ENCODE results near the gene RBP5. TPM values are rescaled to one million over a fixed set of nuclear protein-coding genes. Genes with fewer than 3 reads are reported as not detected.

Gene RBP5, protein sequence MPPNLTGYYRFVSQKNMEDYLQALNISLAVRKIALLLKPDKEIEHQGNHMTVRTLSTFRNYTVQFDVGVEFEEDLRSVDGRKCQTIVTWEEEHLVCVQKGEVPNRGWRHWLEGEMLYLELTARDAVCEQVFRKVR
- total RNA-seq (100 to 1,000 TPM in 5 of 7 donors, 10 to 100 TPM in 2; 55.5 to 158 (median 106) TPM), polyA plus RNA-seq (100 to 1,000 TPM in 1 of 3 donors, 10 to 100 TPM in 2; 93.2 to 170 (median 97.7) TPM)
- long read RNA-seq, donor 1, transcript RBP5-201 (4 exons, 1,012 nt): major isoform, 7 of 8 reads
- long read RNA-seq, donor 1, partial matches to known transcripts: 0 of 8 reads
- long read RNA-seq, donor 1, other reads (novel, unspliced or antisense): 0 of 8 reads
- long read RNA-seq, donor 2, transcript RBP5-201 (4 exons, 1,012 nt): major isoform, 9 of 11 reads
- long read RNA-seq, donor 2, partial matches to known transcripts: 0 of 11 reads
- long read RNA-seq, donor 2, other reads (novel, unspliced or antisense): 0 of 11 reads

DNA sequence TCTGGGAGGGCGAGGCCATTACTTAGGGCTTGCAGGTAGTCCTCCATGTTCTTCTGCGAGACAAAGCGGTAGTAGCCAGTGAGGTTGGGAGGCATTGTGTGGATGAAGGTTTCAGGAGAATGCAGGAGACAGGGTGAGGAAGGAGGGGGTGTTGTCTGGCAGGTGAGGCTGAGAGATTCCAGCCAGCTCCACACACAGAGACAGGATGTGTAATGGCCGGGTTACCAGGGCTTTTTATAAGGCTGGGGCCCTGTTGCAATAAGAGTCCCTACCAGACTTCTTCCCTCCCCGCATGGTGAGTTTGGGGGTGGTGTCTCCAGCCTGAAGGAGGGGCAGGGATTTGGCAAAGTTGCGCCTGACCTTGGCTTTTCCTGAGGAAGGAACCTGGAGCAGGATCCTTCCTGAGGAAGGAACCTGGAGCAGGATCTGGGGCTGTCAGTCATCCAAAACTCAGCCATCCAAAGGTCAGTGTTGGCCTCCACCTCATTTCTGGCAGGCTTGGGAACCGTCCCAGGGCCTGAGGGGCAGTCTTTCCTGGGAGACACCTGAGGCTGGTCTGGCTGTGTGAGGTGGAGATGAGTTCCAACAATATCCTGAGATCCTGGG, at the start of gene RBP5:
Gene RBP5, minus strand, starts transcription at position 209 of the 606 bp plus-strand sequence. Its CDS starts 114 bp downstream, at position 95.
- Histone ChIP-seq H3K27me3 (replicated peaks in 1 of 7) (peaks cover 0 to 27% (median 0%) of the 10 kb centered on the region in 7 donors), H3K36me3 (peaks cover 0 to 12% (median 7%) of the 10 kb centered on the region in 6 donors), H3K4me1 (peaks cover 0 to 77% (median 40%) of the 10 kb centered on the region in 6 donors), H3K9me3 (no peaks in the 10 kb centered on the region), H3K4me3 (peak within 1 kb of the TSS; percentile 56 to 80 (median 62)), H3K27ac (peak within 1 kb of the TSS; percentile 74 to 89 (median 84))
- TF ChIP-seq POLR2AphosphoS5 (IDR thresholded peaks at IDR 0.05): peak in 2 of 3 donors; percentile 61 to 74
- TF ChIP-seq, protein P1, sequence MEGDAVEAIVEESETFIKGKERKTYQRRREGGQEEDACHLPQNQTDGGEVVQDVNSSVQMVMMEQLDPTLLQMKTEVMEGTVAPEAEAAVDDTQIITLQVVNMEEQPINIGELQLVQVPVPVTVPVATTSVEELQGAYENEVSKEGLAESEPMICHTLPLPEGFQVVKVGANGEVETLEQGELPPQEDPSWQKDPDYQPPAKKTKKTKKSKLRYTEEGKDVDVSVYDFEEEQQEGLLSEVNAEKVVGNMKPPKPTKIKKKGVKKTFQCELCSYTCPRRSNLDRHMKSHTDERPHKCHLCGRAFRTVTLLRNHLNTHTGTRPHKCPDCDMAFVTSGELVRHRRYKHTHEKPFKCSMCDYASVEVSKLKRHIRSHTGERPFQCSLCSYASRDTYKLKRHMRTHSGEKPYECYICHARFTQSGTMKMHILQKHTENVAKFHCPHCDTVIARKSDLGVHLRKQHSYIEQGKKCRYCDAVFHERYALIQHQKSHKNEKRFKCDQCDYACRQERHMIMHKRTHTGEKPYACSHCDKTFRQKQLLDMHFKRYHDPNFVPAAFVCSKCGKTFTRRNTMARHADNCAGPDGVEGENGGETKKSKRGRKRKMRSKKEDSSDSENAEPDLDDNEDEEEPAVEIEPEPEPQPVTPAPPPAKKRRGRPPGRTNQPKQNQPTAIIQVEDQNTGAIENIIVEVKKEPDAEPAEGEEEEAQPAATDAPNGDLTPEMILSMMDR (IDR thresholded peaks at IDR 0.05 in 8 of 11, conservative IDR thresholded peaks at IDR 0.05 in 3 of 11): no peak
- WGBS, 5 donors: 47 to 74% (median 59%) methylated on average over 7 of the region's 7 CpGs
- peak; percentile 77 for DNase-seq
- intact Hi-C loops (cut with DNase I; ENCODE audit: low total_unique reads): no loop called here

DNA sequence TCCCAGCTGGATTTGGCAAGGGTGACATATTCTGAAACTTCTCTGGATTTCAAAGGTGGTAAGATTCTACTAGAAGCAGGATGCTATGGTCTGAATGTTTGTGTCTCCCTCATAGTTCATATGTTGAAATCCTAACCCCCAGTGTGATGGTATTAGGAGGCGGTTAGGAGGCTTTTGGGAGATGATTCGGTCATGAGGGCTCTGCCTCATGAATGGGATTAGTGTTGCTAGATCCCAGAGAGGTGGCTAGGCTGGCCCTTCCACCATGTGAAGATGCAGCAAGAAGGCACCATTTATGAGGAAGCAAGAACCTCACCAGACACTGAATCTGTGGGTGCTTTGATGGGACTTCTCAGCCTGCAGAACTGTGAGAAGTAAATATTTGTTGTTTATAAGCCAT, 49.8 kb upstream of the RBP5 start:
- WGBS, 5 donors: 91 to 100% (median 93%) methylated on average over 2 of the region's 2 CpGs
- intact Hi-C loops (cut with DNase I; ENCODE audit: low total_unique reads): no loop called here
- TF ChIP-seq, protein P1 (IDR thresholded peaks at IDR 0.05 in 8 of 11, conservative IDR thresholded peaks at IDR 0.05 in 3 of 11): no peak
- TF ChIP-seq POLR2A (IDR thresholded peaks at IDR 0.05) (no peak), POLR2AphosphoS5 (IDR thresholded peaks at IDR 0.05) (no peak)

DNA sequence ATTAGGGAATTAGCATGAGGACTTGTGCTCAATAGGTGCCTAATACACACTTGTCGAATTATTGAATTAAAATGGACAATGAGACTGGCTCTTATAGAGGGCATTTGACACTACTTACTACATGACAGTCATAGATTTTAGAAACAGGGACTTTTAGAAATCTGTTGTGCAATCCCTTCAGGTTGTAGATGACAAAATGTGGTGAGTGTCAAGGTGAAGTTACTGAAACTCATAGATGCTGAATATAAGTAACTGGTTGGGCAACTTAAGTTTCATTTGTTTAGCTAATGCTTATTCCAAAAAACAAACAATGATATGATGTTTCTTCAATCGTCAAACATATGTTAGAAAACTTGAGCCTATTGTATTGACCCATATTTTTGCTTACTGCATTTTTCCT, 47.9 kb upstream of the RBP5 start:
- Histone ChIP-seq H3K4me1 (no peaks in the 10 kb centered on the region), H3K9me3 (peaks cover 0 to 19% (median 12%) of the 10 kb centered on the region in 8 donors), H3K27me3 (replicated peaks in 1 of 7) (peaks cover 0 to 25% (median 0%) of the 10 kb centered on the region in 7 donors), H3K27ac (no peak overlapping the region), H3K4me3 (no peak overlapping the region), H3K36me3 (no peaks in the 10 kb centered on the region)
- no peak for TF ChIP-seq POLR2A (IDR thresholded peaks at IDR 0.05)
- TF ChIP-seq, protein P1 (IDR thresholded peaks at IDR 0.05 in 8 of 11, conservative IDR thresholded peaks at IDR 0.05 in 3 of 11): no peak
- TF ChIP-seq POLR2AphosphoS5 (IDR thresholded peaks at IDR 0.05): no peak
- intact Hi-C loops (cut with DNase I; ENCODE audit: low total_unique reads): no loop called here
- WGBS, 5 donors: 68 to 88% (median 72%) methylated on average over 2 of the region's 2 CpGs
- DNase-seq: no peak

More for the DNA sequence above, 49.8 kb upstream of the RBP5 start:
- Histone ChIP-seq H3K4me3 (no peak overlapping the region), H3K4me1 (no peaks in the 10 kb centered on the region), H3K9me3 (peaks cover 0 to 6% (median 0%) of the 10 kb centered on the region in 8 donors), H3K27me3 (replicated peaks in 1 of 7) (peaks cover 0 to 25% (median 0%) of the 10 kb centered on the region in 7 donors), H3K36me3 (no peaks in the 10 kb centered on the region), H3K27ac (no peak overlapping the region)
- no peak for DNase-seq

DNA sequence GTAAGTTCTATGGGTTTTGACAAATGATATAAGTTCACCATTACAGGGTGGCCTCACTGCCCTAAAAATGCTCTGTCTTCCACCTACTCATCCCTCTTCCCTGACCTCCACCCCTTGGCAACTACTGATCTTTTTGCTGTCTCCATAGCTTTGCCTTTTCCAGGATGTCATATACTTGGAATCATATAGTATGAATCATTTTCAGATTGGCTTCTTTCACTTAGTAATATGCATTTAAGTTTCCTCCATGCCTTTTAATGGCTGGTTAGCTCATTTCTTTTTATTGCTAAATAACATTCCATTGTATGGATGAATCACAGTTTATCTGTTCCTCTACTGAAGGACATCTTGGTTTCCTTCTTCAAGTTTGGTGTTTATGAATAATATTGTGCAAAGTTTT, 46.8 kb upstream of the RBP5 start:
- no peaks in the 10 kb centered on the region for H3K36me3 ChIP-seq
- H3K9me3 ChIP-seq: peaks cover 0 to 29% (median 22%) of the 10 kb centered on the region in 8 donors
- H3K27me3 ChIP-seq (replicated peaks in 1 of 7): peaks cover 0 to 25% (median 0%) of the 10 kb centered on the region in 7 donors
- no peaks in the 10 kb centered on the region for H3K4me1 ChIP-seq
- no peak overlapping the region for H3K27ac ChIP-seq
- intact Hi-C loops (cut with DNase I; ENCODE audit: low total_unique reads): no loop called here
- no peak overlapping the region for H3K4me3 ChIP-seq
- TF ChIP-seq, protein P1 (IDR thresholded peaks at IDR 0.05 in 8 of 11, conservative IDR thresholded peaks at IDR 0.05 in 3 of 11): no peak
- TF ChIP-seq POLR2AphosphoS5 (IDR thresholded peaks at IDR 0.05): no peak
- no peak for TF ChIP-seq POLR2A (IDR thresholded peaks at IDR 0.05)
- DNase-seq: no peak

All from spleen (tissue), 13 donors.